A172 (cell line): Measurements from ENCODE around the gene CPSF7. TPM values are rescaled to one million over a fixed set of nuclear protein-coding genes. Genes with fewer than 3 reads are reported as not detected.
"Not testable (repeated sequence)": the region's sequence is repeated elsewhere in the genome, so short reads cannot be mapped to it uniquely, and the experiment has no call there.

Experiments used
- DNase-seq: peaks from one replicate; pipeline ENCODE4 v3.0.0-alpha.2; 2015; ENCODE audit warnings: low spot score
- total RNA-seq: library from RNA; depleted of rRNA; stranded (reverse); fragments of >200 nt; shearing (Covaris generic); gene quantifications from 2 replicates; pipeline ENCODE4 v1.2.3, GENCODE V29; 2014

The CPSF7 gene
- total RNA-seq, 1 experiment from 2014 or later: 34.3 TPM

GRCh38 chr11:61439615-61440014, 9.8 kb upstream of the CPSF7 start:
- DNase-seq: no peak

GRCh38 chr11:61437496-61437895, 7.7 kb upstream of the CPSF7 start:
- DNase-seq: no peak

DNA sequence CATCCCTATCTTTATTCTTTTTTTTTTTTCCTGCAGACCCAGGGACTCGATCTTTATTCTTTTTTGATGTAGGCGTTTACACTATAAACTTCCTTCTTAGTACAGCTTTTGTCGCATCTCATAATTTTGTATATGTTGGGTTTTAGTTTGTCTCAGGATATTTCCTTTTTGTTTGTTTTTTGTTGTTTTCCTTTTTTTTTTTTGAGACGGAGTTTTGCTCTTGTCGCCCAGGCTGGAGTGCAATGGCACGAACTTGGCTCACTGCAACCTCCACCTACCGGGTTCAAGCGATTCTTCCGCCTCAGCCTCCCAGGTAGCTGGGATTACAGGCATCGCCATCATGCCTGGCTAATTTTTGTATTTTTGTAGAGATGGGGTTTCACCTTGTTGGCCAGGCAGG, 1.1 kb upstream of the CPSF7 start:
- not testable (repeated sequence) for DNase-seq

DNA sequence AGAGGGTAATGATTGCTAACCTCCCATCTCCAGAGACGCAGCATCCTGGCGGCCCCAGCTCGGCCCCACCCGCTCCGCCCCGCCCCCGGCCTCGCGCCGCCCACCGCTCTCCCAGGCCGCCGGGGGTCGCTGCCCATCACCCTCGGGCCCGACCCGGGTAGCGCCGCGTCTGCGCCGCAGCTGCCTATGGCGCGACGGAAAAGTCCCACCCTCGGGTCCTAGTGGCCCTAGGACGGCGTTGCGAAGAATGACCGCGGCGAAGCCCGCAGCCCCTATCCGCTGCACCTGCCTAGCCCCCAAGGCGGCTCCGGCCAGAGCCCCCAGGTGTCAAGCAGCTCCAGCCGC, 457 bp downstream of the CPSF7 start:
- peak; percentile 32 for DNase-seq

GRCh38 chr11:61425367-61426131, 4.2 kb downstream of the CPSF7 start:
- DNase-seq: no peak

DNA sequence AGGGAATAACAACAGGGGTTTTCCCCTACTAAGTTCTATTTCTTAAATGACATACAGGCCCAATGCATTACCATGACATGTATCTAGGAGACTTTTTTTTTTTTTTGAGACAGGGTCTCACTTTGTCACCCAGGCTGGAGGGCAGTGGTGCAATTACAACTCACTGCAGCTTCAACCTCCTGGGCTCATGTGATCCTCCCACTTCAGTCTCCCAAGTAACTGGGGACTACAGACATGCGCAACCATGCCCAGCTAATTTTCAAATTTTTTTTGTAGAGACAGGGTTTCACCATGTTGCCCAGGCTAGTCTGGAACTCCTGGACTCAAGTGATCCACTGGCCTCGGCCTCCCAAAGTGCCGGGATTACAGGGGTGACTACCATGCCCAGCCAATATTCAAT, 7.5 kb downstream of the CPSF7 start:
- DNase-seq: no peak

GRCh38 chr11:61418136-61418535, 11.6 kb downstream of the CPSF7 start:
- no peak for DNase-seq

DNA sequence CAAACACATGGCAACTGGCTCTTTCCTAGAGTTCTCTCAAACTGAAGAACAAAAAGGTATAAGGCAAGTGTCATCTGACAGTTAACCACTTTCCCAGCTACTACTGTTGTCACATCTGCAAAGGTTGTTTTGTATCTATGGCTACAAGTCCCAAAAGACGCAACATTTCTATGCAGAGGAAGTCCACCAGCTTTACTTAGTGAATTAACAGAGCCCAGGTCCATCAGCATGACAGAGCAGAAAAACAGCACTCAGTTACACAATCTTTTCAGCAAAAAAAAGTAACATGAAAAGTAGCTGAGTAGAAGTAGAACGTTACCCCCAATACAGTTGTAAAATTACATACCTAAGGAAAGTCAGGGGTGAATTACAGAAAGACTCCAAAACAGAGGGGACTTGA, 12.1 kb downstream of the CPSF7 start:
- DNase-seq: no peak

- no peak for DNase-seq
These were observed 12.8 kb downstream of the CPSF7 start for GRCh38 chr11:61416941-61417340.

- no peak for DNase-seq
These were observed 14.4 kb downstream of the CPSF7 start for GRCh38 chr11:61415381-61415780.

DNA sequence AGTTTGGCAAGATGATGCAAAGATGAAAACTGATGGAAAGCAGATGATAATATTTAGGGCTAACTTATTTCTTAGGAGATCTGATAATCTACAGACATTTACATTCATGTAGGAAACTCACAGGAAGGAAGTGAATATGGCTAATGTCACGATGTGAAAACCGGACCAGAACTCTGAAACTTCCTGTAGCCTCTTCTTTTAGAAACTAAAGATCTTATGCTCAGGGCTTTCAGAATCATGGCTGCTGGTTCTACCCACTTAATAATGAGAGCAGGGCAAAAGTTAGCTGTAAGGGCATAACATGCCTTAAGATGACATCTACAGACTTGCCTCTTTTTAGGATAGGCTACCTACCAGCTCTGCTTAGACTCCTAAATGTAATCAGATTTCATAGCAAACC, 15.2 kb downstream of the CPSF7 start:
- DNase-seq: no peak

DNA sequence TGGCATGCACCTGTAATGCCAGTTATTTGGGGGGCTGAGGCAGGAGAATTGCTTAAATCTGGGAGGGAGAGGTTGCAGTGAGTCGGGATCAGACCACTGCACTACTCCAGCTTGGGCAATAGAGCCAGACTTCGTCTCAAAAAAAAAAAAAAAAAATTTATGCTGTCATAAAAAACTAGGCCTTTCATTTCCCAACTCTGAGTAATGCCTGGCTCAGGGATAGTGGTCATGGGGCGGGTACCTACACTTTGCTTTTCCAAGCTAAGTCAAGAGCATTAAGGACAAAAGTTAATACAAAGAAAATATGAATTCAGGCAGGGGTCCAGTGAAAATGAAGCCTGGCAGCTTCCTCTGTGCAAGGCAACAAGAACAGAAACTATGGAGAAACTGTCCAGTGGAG, 16.3 kb downstream of the CPSF7 start:
- DNase-seq: no peak

GRCh38 chr11:61411589-61411988, 18.2 kb downstream of the CPSF7 start:
- no peak for DNase-seq

GRCh38 chr11:61406991-61407728, 22.6 kb downstream of the CPSF7 start:
- no peak for DNase-seq

- DNase-seq: no peak
These were observed 23.7 kb downstream of the CPSF7 start for GRCh38 chr11:61406067-61406466.

GRCh38 chr11:61404641-61405040, 25.1 kb downstream of the CPSF7 start:
- no peak for DNase-seq

DNA sequence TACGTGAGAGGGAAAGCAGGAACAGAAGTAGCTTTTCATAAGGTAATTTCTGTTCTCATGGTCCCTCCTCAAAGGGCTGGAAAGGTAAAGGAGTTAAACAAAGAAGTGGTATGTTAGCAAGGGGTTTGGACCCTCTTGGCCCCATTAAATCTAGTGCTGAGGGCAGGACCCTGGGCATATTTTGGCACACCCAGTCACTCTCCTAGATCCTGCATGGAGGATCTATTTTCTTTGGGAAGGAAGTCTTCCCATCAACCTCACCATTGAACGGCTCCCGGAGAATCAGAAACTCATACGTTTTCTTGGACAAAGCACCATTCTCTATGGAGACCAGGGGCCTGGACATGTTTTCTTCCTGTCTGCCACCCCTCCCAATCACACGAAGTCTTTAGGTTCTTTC, 25.7 kb downstream of the CPSF7 start:
- no peak for DNase-seq

GRCh38 chr11:61403658-61404057, 26.1 kb downstream of the CPSF7 start:
- no peak for DNase-seq

DNA sequence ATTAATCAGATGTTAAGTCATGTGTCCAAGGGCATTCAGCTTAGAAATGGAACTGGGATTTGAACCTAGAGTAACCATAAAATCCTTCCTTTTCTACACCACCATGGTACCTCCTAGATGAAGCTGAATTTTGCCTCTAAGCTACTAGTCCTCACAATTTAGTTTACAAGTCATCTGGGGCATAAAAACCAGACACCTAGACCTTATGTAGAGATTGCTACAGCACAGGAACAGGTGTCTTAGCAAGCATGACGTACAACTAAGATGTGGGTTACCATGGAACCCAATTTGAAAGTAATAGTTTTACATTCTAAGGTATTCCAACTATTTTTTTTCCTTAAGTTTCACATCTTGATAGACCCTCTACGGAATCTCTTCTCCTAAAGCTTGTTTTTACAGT, 28.2 kb downstream of the CPSF7 start:
- DNase-seq: no peak

DNA sequence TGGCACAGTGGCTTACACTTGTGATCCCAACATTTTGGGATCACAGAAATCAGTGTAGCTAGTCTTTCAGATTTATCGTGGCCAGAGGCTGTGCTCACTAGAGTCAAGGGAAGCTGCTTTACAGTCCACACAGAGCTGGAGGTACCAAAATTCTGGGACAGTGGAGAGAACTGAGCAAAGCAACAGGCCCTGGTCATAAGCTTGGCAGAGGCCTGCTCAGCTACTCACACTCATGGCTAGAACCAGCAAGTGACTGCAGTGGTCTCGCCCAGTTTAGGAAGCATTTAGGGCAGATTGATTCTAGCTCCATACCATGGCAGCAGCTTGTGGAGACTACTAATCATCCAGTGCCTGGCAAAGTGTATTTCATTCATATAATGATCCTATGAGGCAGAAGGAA, 28.6 kb downstream of the CPSF7 start:
- no peak for DNase-seq

GRCh38 chr11:61392981-61393595, 36.7 kb downstream of the CPSF7 start:
- DNase-seq: no peak

DNA sequence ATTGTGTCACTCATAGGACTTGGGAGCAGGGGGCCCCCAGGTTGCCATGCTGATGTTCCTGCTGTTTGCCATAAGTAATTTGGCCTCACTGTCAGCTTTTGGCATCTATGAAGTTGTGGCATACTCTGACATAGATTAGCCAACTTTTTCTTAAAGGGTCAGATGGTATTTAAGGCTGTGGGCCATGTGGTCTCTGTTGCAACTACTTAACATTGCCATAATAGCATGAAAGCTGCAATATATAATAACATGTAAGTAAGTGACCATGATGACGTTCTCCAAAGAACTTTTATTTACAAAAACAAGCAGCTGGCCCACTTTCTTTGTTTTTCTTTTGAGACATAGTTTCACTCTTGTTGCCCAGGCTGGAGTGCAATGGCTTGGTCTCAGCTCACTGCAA, 39.6 kb downstream of the CPSF7 start:
- DNase-seq: no peak
